Thymus (tissue), 11 donors: Measurements from ENCODE around the gene BOLL. TPM values are rescaled to one million over a fixed set of nuclear protein-coding genes. Genes with fewer than 3 reads are reported as not detected.
A peak's percentile ranks its signal among the peaks of the same experiment; 100 is the strongest.
"Not testable (repeated sequence)": the region's sequence is repeated elsewhere in the genome, so short reads cannot be mapped to it uniquely, and the experiment has no call there.

Experiments used
- DNase-seq, 9 donors: peaks; one replicate each; pipeline ENCODE4 v3.0.0-alpha.2; 2013; ENCODE audit warnings: low spot score in 9 of 9, low read depth in 6 of 9, missing footprints in 1 of 9
- H3K27ac ChIP-seq, 2 donors: one replicate each; pipeline ENCODE4 v1.5.1; 2013; ENCODE audit warnings: control low read depth in 1 of 2, low read depth in 1 of 2, low read length in 1 of 2, mild to moderate bottlenecking in 1 of 2, moderate library complexity in 1 of 2
- H3K27me3 ChIP-seq, 2 donors: one replicate each; pipeline ENCODE4 v1.5.1; 2013; ENCODE audit warnings: low read length in 1 of 2; ENCODE audit not compliant: control insufficient read depth in 2 of 2, insufficient read depth in 1 of 2
- H3K36me3 ChIP-seq, 2 donors: one replicate each; pipeline ENCODE4 v1.5.1; 2013; ENCODE audit warnings: low read length in 1 of 2, mild to moderate bottlenecking in 1 of 2, moderate library complexity in 1 of 2; ENCODE audit not compliant: control insufficient read depth in 2 of 2, insufficient read depth in 2 of 2
- H3K4me1 ChIP-seq, 2 donors: one replicate each; pipeline ENCODE4 v1.5.1; 2013; ENCODE audit warnings: low read length in 2 of 2; ENCODE audit not compliant: control insufficient read depth in 2 of 2, insufficient read depth in 2 of 2
- H3K4me3 ChIP-seq, 2 donors: one replicate each; pipeline ENCODE4 v1.5.1; 2013; ENCODE audit warnings: low read length in 2 of 2, control low read depth in 1 of 2, mild to moderate bottlenecking in 1 of 2
- H3K9me3 ChIP-seq, 2 donors: one replicate each; pipeline ENCODE4 v1.5.1; 2013; ENCODE audit warnings: low read length in 1 of 2, mild to moderate bottlenecking in 1 of 2; ENCODE audit not compliant: control insufficient read depth in 2 of 2, insufficient read depth in 1 of 2
- WGBS: extraction: QIAGEN DNeasy Blood & Tissue Kit; methylation state at CpG from one replicate; pipeline ENCODE4 v1.1.7; 2013; 5-methylcytosine and 5-hydroxymethylcytosine counted together
- polyA plus RNA-seq: library from polyadenylated mRNA; stranded (reverse); fragments of 200-250 nt; gene quantifications from one replicate; pipeline ENCODE4 v1.2.3, GENCODE V29; 2013
- total RNA-seq: library from RNA; stranded (reverse); fragments of 120-200 nt; gene quantifications from one replicate; pipeline ENCODE4 v1.2.4, GENCODE V29; 2013
- donor health status: healthy.

BOLL gene
- total and polyA plus RNA-seq, 2 donors, result 0.05 TPM; not detected in 1

GRCh38 chr2:197777823-197778407 is 7.2 kb downstream of the BOLL start:
- peak in 6 of 9 donors; percentile 14 to 47 (median 34) for DNase-seq
- H3K27me3 ChIP-seq, result no peaks in the 10 kb centered on the region
- no peaks in the 10 kb centered on the region for H3K9me3 ChIP-seq
- no peak overlapping the region for H3K27ac ChIP-seq
- H3K4me1 ChIP-seq, result no peaks in the 10 kb centered on the region
- H3K36me3 ChIP-seq, result no peaks in the 10 kb centered on the region
- H3K4me3 ChIP-seq, result no peak overlapping the region
- whole genome bisulfite sequencing, result 38% methylated on average over 4 of the region's 4 CpGs

- 95% methylated on average over 3 of the region's 3 CpGs for WGBS
- Histone ChIP-seq H3K36me3 (no peaks in the 10 kb centered on the region), H3K27me3 (no peaks in the 10 kb centered on the region), H3K9me3 (peaks cover 0 to 13% of the 10 kb centered on the region in 2 donors), H3K27ac (no peak overlapping the region), H3K4me3 (no peak overlapping the region), H3K4me1 (no peaks in the 10 kb centered on the region)
- DNase-seq, result no peak
Measured at GRCh38 chr2:197760293-197760657, 24.8 kb downstream of the BOLL start.

- Histone ChIP-seq H3K36me3 (no peaks in the 10 kb centered on the region), H3K4me3 (no peak overlapping the region), H3K4me1 (no peaks in the 10 kb centered on the region), H3K27ac (no peak overlapping the region), H3K27me3 (no peaks in the 10 kb centered on the region), H3K9me3 (peaks cover 0 to 13% of the 10 kb centered on the region in 2 donors)
- no peak for DNase-seq
- 89% methylated on average over 11 of the region's 11 CpGs for WGBS
Measured at GRCh38 chr2:197759625-197760292, 25.4 kb downstream of the BOLL start.

GRCh38 chr2:197759013-197759412 is 26.1 kb downstream of the BOLL start:
- no peak for DNase-seq
- H3K36me3 ChIP-seq, result no peaks in the 10 kb centered on the region
- H3K27me3 ChIP-seq, result no peaks in the 10 kb centered on the region
- no peak overlapping the region for H3K27ac ChIP-seq
- WGBS, result 95% methylated on average over 4 of the region's 4 CpGs
- H3K4me1 ChIP-seq, result no peaks in the 10 kb centered on the region
- no peak overlapping the region for H3K4me3 ChIP-seq
- peaks cover 0 to 13% of the 10 kb centered on the region in 2 donors for H3K9me3 ChIP-seq

GRCh38 chr2:197740200-197740599 is 44.9 kb downstream of the BOLL start:
- H3K27me3 ChIP-seq, result no peaks in the 10 kb centered on the region
- H3K36me3 ChIP-seq, result no peaks in the 10 kb centered on the region
- no peak overlapping the region for H3K4me3 ChIP-seq
- DNase-seq, result no peak
- no peak overlapping the region for H3K27ac ChIP-seq
- H3K9me3 ChIP-seq, result no peaks in the 10 kb centered on the region
- H3K4me1 ChIP-seq, result no peaks in the 10 kb centered on the region

GRCh38 chr2:197728555-197729544 is 56.3 kb downstream of the BOLL start:
- H3K27ac ChIP-seq, DNase-seq, H3K9me3 ChIP-seq, H3K36me3 ChIP-seq, H3K4me3 ChIP-seq, H3K27me3 ChIP-seq, H3K4me1 ChIP-seq: not testable (repeated sequence)
- WGBS, result 95% methylated on average over 27 of the region's 32 CpGs

- Histone ChIP-seq H3K27me3 (no peaks in the 10 kb centered on the region), H3K36me3 (no peaks in the 10 kb centered on the region), H3K4me3 (no peak overlapping the region), H3K27ac (no peak overlapping the region), H3K4me1 (no peaks in the 10 kb centered on the region), H3K9me3 (no peaks in the 10 kb centered on the region)
- DNase-seq, result no peak
Measured at GRCh38 chr2:197727011-197727410, 58.1 kb downstream of the BOLL start.

GRCh38 chr2:197717863-197718262 is 67.3 kb downstream of the BOLL start:
- H3K9me3 ChIP-seq, result no peaks in the 10 kb centered on the region
- H3K36me3 ChIP-seq, result no peaks in the 10 kb centered on the region
- H3K27me3 ChIP-seq, result no peaks in the 10 kb centered on the region
- H3K4me1 ChIP-seq, result no peaks in the 10 kb centered on the region
- 98% methylated on average over 2 of the region's 2 CpGs for WGBS
- DNase-seq, result no peak
- no peak overlapping the region for H3K4me3 ChIP-seq
- no peak overlapping the region for H3K27ac ChIP-seq

- H3K27me3 ChIP-seq, result no peaks in the 10 kb centered on the region
- H3K4me1 ChIP-seq, result peaks cover 0 to 2% of the 10 kb centered on the region in 2 donors
- H3K4me3 ChIP-seq, result no peak overlapping the region
- WGBS, result 98% methylated on average over 3 of the region's 3 CpGs
- H3K36me3 ChIP-seq, result peaks cover 0 to 13% of the 10 kb centered on the region in 2 donors
- H3K27ac ChIP-seq, result no peak overlapping the region
- no peak for DNase-seq
- H3K9me3 ChIP-seq, result no peaks in the 10 kb centered on the region
Measured at GRCh38 chr2:197713271-197713670, 71.8 kb downstream of the BOLL start.
